NCI-H524 (cell line): ENCODE results near the gene FST.
A peak's percentile ranks its signal among the peaks of the same experiment; 100 is the strongest.

Experiments used
- DNase-seq, 2 experiments: peaks; one replicate each; lab custom pipeline; 2025; lab: John Stamatoyannopoulos, UW

Gene FST

GRCh38 chr5:53473633-53474032, 6.8 kb upstream of the FST start:
- DNase-seq, result no peak

DNA sequence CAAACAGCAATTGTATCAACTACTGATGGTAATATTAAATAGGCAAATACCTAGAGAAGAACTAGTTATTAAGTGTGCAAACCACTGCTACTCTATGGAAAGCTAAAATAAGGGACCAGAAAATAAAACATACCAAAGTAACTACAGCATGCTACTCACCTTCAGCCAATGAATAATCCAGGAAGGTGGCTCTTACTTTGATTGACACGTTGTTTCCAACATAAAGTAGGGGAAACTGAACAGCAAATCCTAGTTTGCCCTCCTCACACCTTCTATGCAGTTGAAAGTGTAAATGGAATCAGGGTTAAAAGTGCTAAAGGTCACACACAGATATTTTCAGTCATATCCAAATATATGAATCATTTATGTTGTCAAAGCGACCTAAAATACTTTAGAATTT, 5.1 kb upstream of the FST start:
- no peak for DNase-seq

DNA sequence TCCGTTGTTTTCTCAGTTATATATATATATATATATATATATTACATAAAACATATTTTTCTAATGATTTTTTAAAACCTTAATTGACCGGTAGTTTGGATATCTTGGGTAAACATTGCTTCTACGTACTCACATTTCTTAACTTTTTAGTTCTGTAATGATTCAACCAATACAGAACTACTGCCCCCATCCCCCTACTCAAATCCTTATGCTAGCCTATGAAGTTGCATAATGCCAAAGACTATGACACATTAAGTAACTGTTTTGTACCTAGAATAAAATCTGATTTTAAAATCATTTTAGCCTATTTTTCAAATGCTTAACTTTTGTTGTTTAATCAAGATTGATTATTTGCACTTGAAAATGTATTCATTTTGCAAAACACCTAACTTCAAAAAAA, 4.4 kb upstream of the FST start:
- no peak for DNase-seq

DNA sequence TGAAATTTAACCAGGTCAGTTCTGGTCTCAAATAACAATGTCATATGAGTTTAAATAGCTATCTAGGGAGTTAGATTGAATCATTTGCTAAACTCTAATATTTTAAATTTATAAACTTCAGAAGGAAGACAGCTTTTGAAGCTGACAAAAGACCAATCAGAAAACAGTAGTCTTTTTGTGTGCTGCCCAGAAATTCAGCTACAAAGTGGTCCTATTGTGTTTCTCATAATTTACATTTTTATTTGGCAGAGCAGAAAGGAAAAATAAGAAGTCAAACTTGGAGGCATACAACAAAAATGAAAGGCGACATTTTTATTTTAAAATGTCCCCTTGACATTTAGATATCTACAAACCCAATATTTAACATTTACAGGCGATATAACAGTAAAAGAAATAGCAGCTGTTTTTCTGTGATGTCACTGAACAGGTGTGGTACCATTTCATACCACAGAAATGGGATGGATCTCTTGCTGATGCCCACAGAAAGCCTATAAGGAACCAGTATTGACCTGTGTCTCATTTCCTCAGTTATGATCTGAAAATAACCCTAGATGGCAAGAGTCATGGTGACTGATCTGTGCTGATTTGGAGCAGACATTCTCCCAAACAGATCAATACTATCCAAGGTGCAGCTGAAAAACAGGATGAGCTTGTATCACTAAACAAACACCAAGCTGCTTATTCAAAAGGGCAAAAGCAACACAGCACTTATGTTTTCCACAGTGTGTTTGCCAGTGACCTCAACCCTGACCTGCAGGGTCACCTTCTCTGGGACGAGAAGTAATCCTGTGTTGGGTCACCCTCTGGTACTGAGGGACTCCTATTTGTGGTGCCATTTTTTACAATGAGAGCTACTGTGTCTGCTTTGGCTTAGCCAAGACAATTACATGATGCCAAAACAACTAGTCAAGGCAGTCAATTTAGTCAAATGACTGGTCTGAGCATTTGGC, 3.6 kb upstream of the FST start:
- no peak for DNase-seq

DNA sequence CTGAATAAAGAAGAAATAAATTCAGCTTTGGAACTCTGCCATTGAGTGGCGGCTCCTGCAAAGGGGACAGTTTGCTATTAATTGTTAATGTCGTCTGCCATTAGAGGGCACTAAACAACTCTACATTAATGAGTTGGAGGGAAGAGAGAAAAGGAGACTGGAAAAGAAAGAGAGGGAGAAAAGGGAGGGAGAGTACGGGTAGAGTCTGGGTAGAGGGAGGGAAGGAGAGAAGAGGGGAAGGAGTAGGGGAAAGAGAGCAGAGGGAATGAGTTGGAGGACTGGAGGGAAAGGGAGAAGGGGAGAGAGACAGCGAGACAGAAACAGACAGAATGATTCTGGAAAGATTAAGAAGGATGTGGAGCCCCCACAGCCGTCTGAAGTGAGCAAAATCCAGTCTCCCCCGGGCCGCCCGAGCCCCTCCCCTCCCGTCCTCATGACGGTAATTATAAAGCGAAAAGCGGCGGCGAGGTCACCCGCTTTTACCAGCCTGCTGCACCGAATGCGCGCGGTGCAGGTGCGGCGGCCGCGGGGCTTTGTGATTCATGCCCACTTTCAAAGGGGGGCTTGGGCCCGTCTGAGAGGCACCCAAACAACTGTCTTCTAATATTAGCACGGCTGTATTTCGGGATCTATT, 1.9 kb upstream of the FST start:
- DNase-seq, result peak; percentile 48 to 63

DNA sequence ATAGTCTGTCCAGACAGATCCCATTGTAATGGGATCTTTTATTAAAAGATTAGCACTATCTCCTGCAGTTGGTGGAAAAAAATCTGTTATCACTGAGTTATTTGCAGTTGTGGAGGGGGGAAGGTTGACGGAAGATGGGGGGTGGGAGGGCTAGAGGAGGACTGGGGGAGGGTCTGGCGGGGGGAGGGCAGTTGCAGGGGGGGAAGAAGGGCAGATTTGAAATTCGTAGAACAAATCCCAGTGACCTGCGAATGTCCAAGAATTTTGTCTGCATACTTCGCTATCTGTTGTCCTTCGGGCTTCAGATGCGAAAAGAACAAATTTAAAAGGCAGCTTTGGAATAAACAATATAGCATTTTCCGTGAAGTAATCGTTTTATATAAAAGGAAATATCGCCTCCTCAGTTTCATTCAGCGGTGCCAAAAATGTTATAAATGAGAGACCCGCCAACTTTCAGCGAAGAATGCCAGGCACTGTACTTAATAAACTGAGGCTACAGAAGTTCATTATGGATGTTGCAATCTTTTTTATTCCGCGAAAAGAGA, 1.3 kb upstream of the FST start:
- no peak for DNase-seq

GRCh38 chr5:53479590-53480415, 626 bp upstream of the FST start:
- DNase-seq, result peak in 1 of 2 experiments; percentile 21

- DNase-seq, result no peak
Observed at GRCh38 chr5:53481159-53481886, 894 bp downstream of the FST start.

DNA sequence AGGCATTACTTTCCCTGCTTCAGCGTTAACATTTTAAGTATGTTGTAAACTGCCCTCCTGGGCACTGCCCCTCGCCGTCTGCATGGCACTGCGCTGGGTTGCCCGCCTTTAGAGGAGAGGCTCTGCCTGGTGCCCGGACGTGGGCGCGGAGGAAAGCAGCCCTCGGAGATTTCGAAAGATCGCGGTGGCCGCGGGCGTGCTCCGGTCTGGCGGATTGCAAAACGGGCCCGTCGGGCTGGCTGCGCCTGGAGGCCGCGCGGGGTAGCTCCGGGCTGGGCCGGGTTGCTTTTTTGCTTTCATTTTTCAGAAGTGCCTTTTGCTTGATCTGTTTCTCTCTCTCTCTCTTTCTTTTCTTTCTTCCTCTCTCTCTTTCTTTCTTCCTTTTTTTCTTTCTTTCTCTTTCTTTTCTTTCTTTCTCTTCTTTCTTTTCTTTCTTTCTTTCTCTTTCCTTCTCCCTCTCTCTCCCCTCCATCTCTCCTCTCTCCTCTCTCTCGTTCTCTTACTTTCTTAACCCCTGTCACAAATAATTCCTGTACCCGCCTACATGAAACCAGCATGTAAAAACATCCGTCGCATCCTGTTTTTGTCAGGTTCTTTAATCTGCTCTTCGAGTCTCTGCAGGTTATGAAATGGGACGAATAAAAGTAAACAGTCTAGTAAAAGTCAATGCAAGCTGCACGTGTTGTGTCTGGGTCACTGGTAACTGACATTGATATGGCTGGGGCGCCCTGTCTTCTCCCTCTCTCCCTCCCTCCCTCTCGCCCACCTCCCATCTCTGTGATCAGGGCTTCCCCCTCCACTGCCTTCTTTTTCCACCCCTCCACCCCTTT, 1.7 kb downstream of the FST start:
- peak in 1 of 2 experiments; percentile 38 for DNase-seq

DNA sequence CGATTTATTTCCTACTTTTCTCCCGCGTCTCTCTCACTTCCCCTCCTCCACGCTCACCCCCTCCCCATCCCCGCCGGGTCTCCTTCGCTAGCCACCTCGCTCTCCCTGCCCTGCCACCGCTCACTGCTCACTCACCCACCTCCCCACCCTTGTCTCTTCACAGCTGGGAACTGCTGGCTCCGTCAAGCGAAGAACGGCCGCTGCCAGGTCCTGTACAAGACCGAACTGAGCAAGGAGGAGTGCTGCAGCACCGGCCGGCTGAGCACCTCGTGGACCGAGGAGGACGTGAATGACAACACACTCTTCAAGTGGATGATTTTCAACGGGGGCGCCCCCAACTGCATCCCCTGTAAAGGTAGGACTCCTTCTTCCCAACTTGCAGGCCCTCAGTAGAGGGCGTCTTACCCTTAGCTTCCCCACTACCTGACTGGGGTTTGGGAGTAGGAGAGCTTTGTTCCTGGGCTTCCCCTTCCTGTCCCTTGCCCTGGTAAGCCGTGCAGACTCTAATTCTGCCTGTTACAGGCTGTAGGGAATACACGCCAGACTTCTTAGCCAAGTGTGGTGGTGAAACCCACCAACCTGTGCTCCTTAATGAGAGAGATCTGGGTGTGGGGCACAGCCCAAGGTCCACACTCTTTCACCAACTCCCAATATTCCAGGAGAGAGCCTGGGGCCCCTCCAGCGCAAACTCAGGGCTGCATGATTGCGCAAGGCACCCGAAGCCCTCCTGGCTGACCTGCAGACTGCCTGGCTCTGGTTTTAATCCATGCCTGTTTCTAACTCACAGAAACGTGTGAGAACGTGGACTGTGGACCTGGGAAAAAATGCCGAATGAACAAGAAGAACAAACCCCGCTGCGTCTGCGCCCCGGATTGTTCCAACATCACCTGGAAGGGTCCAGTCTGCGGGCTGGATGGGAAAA, 2.5 kb downstream of the FST start:
- DNase-seq, result peak in 1 of 2 experiments; percentile 32

- DNase-seq, result no peak
Observed at GRCh38 chr5:53487436-53487835, 7.0 kb downstream of the FST start.

DNA sequence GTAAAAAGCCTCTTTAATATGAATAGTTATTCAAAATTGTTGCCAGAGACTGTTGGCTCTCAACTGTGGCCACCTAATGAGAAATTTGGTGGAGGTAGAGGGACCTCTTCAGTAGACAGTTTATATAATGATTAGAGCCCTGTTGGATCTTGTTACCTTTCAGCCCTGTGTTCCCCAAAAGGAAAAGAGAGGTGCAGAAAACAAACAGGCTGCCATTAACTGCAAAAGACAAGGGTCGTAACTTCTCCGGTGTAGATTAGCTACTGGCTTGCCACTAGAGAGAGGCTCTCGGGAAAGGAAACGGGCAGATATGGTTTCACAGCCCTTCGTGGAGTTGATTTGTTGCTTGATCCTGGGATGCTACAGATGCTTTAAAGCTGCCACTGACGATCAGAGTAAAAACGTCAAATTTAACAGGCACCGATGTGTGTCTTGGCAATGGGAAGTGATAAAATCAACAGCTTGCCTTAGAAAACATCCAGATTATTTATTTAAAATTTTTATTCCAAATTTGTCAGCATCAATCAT, 7.8 kb downstream of the FST start:
- DNase-seq, result no peak

DNA sequence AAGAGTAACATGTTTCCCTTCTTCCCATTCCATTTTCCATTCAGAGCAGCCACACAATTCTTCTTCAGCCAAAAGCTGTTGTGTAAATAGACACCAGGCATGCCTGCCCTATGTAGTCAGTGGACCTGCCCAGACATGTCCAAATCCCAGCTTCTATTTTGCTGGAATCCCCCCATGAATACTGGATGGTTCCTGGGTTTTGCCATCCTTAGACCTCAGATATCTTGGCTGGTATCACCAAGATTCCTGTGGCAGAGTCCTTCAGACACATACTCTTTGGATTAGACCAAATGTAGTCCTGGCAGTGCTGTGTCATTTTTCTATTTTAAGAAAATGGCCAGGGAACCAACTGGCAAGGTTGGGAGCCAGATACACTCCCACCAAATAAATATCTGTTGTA, 10.3 kb downstream of the FST start:
- no peak for DNase-seq

- DNase-seq, result no peak
Observed at GRCh38 chr5:53501054-53501453, 20.6 kb downstream of the FST start.

GRCh38 chr5:53503562-53504218, 23.3 kb downstream of the FST start:
- DNase-seq, result no peak

DNA sequence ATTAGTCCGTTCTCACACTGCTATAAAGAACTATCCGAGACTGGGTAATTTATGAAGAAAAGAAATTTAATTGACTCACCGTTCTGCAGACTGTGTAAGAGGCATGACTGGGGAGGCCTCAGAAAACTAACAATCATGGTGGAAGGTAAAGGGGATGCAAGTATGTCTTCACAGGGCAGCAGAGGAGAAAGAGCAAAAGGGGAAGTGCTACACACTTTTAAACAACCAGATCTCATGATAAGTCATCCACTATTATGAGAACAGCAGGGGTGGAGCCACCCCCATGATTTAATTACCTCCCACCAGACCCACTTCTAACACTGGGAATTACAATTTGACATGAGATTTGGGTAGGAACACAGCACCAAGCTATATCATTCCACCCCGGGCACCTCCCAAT, 26.6 kb downstream of the FST start:
- no peak for DNase-seq

DNA sequence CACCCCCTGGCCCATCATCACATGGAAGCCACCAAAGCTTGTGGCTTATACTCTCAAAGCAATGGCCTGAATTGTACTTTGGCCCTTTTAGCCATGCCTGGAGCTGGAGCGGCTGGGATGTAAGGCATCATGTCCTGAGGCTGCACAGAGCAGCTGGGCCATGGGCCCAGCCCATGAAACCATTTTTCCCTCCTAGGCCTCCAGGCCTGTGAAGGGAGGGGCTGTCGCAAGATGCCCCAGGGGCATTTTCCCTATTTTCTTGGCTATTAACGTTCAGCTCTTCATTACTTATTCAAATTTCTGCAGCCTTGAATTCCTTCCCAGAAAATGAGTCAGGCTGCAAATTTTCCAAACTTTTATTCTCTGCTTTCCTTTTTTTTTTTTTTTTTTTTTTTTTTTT, 27.7 kb downstream of the FST start:
- no peak for DNase-seq

GRCh38 chr5:53512539-53512938, 32.1 kb downstream of the FST start:
- DNase-seq, result no peak

- DNase-seq, result no peak
Observed at GRCh38 chr5:53515988-53516387, 35.6 kb downstream of the FST start.
